ENCODE measurements around the gene DYRK1A.
"Not testable (repeated sequence)": the region's sequence is repeated elsewhere in the genome, so short reads cannot be mapped to it uniquely, and the experiment has no call there.

Gene DYRK1A

GRCh38 chr21:37484535-37485474 is 118.2 kb downstream of the DYRK1A start:
- DNase-seq (ENCODE audit: low read depth) = no peak

GRCh38 chr21:37489553-37489952 is 123.0 kb downstream of the DYRK1A start:
- DNase-seq (ENCODE audit: low read depth) = no peak

GRCh38 chr21:37490084-37490483 is 123.5 kb downstream of the DYRK1A start:
- no peak for DNase-seq (ENCODE audit: low read depth)

GRCh38 chr21:37496972-37497371 is 130.4 kb downstream of the DYRK1A start:
- no peak for DNase-seq (ENCODE audit: low read depth)

- DNase-seq (ENCODE audit: low read depth) = no peak
Observed at GRCh38 chr21:37498664-37499063, 132.1 kb downstream of the DYRK1A start.

- DNase-seq (ENCODE audit: low read depth) = no peak
Observed at GRCh38 chr21:37502947-37503346, 136.4 kb downstream of the DYRK1A start.

GRCh38 chr21:37503848-37504467 is 137.4 kb downstream of the DYRK1A start:
- DNase-seq (ENCODE audit: low read depth) = no peak

- no peak for DNase-seq (ENCODE audit: low read depth)
Observed at GRCh38 chr21:37505963-37506362, 139.4 kb downstream of the DYRK1A start.

- DNase-seq (ENCODE audit: low read depth) = no peak
Observed at GRCh38 chr21:37507716-37508115, 141.1 kb downstream of the DYRK1A start.

- no peak for DNase-seq (ENCODE audit: low read depth)
Observed at GRCh38 chr21:37508341-37508740, 141.8 kb downstream of the DYRK1A start.

- no peak for DNase-seq (ENCODE audit: low read depth)
Observed at GRCh38 chr21:37509802-37510393, 143.3 kb downstream of the DYRK1A start.

- no peak for DNase-seq (ENCODE audit: low read depth)
Observed at GRCh38 chr21:37511848-37512247, 145.3 kb downstream of the DYRK1A start.

- no peak for DNase-seq (ENCODE audit: low read depth)
Observed at GRCh38 chr21:37513383-37513782, 146.8 kb downstream of the DYRK1A start.

GRCh38 chr21:37514038-37514667 is 147.6 kb downstream of the DYRK1A start:
- no peak for DNase-seq (ENCODE audit: low read depth)

- no peak for DNase-seq (ENCODE audit: low read depth)
Observed at GRCh38 chr21:37516998-37517397, 150.4 kb downstream of the DYRK1A start.

- DNase-seq (ENCODE audit: low read depth) = no peak
Observed at GRCh38 chr21:37520801-37521200, 154.2 kb downstream of the DYRK1A start.

- no peak for DNase-seq (ENCODE audit: low read depth)
Observed at GRCh38 chr21:37521658-37522057, 155.1 kb downstream of the DYRK1A start.

- DNase-seq (ENCODE audit: low read depth) = no peak
Observed at GRCh38 chr21:37522641-37523295, 156.2 kb downstream of the DYRK1A start.

- DNase-seq (ENCODE audit: low read depth) = not testable (repeated sequence)
Observed at GRCh38 chr21:37524944-37525343, 158.4 kb downstream of the DYRK1A start.

GRCh38 chr21:37525810-37526209 is 159.2 kb downstream of the DYRK1A start:
- no peak for DNase-seq (ENCODE audit: low read depth)

- DNase-seq (ENCODE audit: low read depth) = no peak
Observed at GRCh38 chr21:37527103-37527502, 160.5 kb downstream of the DYRK1A start.

- DNase-seq (ENCODE audit: low read depth) = no peak
Observed at GRCh38 chr21:37527716-37528115, 161.1 kb downstream of the DYRK1A start.
